Vagina (tissue), 2 donors: ENCODE measurements around the gene ADCY1.

Source experiments
- CTCF ChIP-seq, 3 experiments: fragments of 450-650 bp in 2 of 3; fragments of 200-600 bp in 1 of 3; sonication (generic) in 1 of 3; IDR thresholded peaks; one replicate each; pipeline ENCODE4 v1.5.1; 2017 to 2019; ENCODE audit warnings: antibody characterized with exemption in 3 of 3, mild to moderate bottlenecking in 2 of 3, moderate library complexity in 2 of 3
- POLR2A ChIP-seq, 2 donors: fragments of 450-650 bp; IDR thresholded peaks; one replicate each; pipeline ENCODE4 v1.6.1; 2017; ENCODE audit warnings: antibody characterized with exemption in 2 of 2, mild to moderate bottlenecking in 2 of 2, moderate library complexity in 2 of 2
- POLR2AphosphoS5 ChIP-seq, 2 donors: sonication (generic); formaldehyde crosslinking; IDR thresholded peaks; one replicate each; pipeline ENCODE4 v1.9.0; 2017; ENCODE audit warnings: antibody characterized with exemption in 2 of 2, mild to moderate bottlenecking in 2 of 2, low read depth in 1 of 2; ENCODE audit not compliant: insufficient read depth in 1 of 2

GRCh38 chr7:45563401-45563800, 10.8 kb upstream of the ADCY1 start:
- TF ChIP-seq POLR2A (IDR thresholded peaks at IDR 0.05) (no peak), CTCF (IDR thresholded peaks at IDR 0.05) (no peak), POLR2AphosphoS5 (IDR thresholded peaks at IDR 0.05; ENCODE audit: insufficient read depth in 1 of 2, low read depth in 1 of 2) (no peak)
